HG03558 (cell line): ENCODE data around the gene PI4KA.
"Not testable (repeated sequence)": the region's sequence is repeated elsewhere in the genome, so short reads cannot be mapped to it uniquely, and the experiment has no call there.

Experiments
- ATAC-seq: cut with Tn5 transposase; IDR thresholded peaks from one replicate; pipeline ENCODE4 v1.9.1; 2021; ENCODE audit warnings: moderate number of reproducible peaks; ENCODE audit not compliant: unreplicated experiment; ENCODE audit errors: extremely low read depth

Gene PI4KA

DNA sequence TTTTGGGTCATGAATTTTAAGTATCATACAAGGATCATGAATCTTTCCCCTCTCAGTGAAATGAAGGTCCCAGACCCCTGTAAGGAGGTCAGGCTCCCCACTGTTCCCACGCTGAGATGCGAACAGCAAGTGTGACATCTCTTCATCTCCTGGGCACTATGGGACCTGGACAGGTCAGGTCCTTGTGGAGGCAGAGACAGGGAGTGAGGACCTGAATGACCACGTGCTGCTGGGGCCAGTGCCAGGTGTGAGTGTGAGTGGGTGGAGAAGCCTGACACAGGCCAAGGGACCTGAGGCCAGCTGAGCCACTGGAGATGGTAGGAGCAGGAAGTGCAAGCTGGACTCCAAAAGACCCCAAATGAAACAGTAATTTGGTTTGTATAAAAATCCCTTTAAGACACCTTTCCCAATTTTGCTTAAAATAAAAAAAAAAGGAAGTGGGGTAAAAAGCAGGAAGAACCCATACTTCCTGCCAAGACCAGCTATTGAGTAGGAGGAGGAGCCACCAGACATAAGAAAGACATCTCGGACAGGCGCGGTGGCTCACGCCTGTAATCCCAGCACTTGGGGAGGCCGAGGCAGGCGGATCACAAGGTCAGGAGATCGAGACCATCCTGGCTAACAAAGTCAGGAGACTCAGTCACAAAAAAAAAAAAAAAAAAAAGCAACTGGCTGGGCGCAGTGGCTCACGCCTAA, 120.1 kb downstream of the PI4KA start:
- ATAC-seq = no peak

DNA sequence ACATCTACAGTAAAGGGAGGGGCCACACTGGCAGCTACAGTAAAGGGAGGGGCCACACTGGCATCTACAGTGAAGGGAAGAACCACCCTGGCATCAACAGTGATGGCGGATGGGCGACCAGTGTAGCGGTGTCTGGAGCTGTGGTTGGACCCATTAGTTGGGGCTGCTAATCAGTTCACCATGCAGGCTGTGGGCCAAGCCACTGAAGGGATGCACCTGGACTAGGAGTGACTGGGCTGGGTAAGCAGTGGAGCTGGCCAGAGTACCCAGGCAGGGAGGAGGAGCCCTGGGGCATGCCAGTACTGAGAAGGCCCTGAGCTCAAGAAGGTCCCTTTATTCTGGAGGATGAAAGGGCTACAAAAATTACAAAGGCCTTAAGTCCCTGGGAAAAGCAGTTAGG, 121.7 kb downstream of the PI4KA start:
- not testable (repeated sequence) for ATAC-seq

DNA sequence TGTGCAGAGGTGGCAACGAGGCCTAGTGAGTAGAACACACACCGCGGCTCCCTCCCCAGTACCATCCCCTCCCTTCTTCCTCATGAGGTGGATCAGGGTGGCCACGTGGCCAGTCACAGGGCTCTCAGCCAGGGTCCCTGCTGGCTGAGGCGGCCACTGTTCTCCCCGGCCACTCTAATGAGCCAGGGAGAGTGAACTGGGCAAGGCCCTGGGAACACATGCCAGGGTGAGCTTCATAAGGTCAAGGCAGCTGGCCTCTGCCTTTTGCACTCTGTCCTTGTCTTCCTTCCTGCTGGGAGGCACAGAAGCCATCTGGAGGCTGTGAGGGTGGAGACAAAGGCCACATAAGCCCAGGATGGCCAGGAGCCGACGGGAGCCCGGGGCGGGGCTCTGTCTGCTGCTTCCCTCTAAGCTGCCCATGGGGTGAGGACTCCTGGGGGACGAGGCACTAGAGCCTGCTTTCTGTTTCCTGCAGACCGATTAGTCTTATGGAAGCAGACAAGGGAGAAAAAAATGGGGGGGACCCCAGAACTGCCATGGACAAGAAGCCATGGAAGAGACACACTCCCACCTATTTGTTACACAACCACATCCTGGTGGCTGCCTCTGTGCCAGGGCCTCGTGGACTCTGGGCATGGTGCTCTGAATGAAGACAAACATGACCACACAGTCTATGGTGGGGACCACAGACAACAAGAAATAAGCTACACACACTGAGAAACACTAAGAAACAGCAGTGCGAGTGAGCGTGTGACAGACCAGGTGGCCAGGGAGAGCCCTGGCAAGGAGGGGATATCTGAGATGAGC, 123.1 kb downstream of the PI4KA start:
- ATAC-seq = not testable (repeated sequence)

DNA sequence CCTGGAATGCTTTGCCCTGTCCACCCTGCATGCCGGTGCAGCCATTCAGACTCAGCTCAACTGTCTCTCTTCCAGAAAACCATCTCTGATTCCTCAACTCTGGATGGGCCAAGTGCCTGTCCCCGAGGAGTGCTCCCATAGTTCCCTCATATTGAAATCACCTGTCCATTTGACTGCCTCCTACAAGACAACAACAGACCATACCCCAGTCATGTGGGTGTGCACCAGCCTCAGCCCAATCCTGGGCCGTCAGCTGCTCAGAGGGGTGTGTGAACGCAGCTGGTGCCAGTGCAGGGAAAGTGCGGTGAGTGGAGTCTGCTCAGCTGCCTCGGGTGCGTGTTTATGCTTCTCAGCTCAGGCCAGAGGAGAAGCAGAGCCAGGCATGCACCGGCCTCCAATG, 126.2 kb downstream of the PI4KA start:
- not testable (repeated sequence) for ATAC-seq

DNA sequence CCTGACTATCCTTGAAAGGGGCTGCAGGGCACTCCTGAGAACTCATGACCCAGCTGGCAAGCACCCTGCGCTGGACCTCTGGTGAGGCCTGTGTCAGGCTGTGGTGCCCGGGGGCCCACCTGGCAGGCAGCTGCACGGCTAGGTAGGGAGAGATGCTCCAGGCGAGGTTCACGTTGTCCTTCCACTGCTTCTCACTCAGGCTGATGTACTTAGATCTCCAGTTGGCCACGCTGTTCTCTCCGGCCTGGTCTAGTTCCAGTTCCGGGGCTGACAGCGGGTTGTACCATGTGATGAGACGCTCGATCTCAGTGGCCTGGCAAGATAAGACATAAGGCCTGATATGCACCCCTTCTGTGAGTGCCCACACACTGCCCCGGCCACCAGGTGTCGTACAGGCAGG, 129.4 kb downstream of the PI4KA start:
- no peak for ATAC-seq

DNA sequence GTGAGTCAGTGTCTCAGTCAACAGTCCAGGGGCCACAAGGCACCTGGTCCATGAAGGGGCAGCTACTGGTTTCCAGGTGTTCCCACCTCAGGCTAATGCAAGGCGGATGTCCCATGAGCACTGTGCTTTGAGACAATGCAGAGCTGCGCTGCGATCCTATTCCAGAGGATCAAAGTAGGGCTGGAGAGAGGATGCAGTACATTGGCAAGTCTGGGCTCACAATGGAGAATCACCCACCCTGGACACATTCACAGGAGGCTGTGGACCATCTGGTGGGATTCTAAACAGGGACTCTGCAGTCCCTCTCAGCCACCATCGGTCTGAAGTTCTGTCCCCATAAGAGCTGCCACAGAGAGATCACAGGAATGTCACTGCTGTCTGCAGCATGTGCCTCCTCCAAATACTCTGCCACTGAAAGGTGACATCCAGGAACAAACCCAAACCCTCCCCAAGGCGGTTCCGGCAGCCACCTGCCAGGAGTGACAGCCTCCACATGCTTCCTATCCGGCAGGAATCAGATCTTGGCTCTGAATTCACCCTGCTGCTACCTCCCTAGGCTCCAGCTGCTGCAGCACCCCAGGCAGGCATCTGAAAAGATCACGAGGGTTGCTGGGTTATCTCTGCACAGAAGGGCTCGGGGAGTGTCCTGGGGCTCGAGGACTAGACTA, 130.0 kb downstream of the PI4KA start:
- ATAC-seq = no peak

DNA sequence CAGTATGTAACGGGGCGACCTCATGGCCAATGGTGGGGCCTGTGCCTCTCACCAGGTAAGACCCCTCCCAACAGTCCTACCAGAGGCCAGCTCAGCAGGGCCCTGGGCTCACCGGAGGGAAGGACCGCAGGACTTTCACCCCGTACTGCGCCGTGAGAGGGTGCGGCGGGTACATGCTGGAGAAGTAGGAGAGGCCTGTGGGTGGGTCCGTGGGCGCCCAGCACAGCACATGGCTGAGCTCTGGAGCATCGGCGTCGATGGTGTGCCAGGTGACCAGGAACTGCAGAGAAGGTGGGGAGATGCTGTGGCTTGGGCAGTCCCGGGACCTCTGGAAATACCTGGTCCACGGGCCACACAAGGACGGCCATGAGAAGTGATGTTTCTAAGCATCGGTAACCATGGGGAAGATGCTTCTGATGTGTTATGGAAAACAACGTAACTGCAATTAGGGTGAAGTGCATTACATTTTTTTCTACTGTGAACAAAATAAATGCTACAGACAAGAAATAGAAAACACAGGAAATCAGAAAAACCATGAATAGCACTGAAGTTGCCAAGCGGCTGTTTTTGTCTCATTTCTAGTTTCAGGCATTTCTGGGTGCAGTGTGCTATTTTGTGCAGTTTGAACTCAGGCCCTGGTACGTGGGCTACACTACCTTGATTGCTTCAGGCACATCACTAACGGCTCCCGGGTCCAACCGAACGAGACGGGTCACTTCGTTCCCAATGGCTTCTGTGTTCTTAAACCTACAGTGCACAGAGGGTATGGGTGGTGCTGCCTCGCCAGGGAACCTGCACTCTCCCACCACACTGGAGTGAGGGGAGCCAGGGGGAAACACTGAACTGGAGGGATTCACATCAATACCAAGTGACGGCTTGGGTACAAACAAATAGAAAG, 131.2 kb downstream of the PI4KA start:
- no peak for ATAC-seq

DNA sequence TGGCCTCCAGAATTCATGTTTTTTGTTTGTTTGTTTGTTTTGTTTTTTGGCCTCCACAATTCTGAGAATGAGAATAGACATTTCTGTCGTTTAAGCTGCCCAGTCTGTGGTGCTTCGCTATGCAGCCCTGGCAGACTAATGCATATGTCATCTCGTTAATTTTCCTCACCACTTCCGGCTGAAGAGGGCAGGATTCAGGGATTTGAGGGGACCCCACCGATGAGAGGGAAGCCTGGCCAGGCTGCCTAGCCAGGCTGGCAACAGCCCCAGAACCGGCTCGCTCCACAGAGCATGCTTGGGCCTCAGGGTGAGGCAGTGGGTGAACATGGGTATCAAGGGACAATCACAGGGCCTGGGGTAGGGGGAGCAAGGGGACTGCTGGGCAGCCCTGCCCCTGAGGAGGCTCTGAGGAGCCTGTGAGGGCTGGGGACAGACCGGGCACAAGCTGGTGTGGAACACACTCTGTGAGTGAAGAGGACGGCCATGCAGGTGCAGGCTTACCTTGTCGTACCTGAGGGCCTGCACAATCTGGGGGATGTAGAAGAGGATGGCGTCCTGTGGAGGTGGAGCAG, 132.5 kb downstream of the PI4KA start:
- no peak for ATAC-seq

DNA sequence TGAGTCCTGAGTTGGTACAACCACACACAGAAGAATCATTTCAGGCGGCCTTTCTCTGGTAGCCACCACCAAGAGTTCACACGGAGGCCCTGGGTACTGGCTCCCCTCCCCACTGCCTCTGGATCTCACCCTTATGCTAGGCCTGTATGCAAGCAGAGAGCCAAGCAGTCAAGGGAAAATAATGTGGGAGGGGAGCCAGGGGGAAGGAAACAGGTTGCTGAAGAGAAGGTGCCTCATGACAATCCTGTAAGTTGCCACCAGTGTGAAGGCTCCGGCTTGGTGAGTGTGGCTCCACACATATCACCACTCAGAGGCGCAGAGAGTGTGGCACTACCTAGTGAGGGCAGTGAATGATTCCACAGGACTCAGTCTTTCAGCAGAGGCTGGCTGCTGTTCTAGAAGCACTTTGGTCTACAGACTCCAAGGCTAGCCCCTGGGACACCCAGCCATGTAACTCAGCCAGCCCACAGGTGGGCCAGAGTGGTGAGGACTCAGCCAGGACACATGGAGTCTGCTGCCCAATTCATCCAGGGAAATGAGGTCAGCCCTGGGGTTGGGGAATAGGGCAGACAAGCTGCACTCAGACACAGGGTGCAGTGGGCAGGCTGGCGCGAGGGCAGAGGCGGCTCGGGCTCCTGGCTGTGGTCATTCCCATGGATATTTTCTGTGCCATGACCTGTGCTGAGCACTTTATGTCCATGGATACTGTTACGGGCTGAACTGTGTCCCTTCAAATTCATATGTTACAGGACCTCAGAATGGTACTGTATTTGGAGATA, 133.7 kb downstream of the PI4KA start:
- ATAC-seq = no peak

DNA sequence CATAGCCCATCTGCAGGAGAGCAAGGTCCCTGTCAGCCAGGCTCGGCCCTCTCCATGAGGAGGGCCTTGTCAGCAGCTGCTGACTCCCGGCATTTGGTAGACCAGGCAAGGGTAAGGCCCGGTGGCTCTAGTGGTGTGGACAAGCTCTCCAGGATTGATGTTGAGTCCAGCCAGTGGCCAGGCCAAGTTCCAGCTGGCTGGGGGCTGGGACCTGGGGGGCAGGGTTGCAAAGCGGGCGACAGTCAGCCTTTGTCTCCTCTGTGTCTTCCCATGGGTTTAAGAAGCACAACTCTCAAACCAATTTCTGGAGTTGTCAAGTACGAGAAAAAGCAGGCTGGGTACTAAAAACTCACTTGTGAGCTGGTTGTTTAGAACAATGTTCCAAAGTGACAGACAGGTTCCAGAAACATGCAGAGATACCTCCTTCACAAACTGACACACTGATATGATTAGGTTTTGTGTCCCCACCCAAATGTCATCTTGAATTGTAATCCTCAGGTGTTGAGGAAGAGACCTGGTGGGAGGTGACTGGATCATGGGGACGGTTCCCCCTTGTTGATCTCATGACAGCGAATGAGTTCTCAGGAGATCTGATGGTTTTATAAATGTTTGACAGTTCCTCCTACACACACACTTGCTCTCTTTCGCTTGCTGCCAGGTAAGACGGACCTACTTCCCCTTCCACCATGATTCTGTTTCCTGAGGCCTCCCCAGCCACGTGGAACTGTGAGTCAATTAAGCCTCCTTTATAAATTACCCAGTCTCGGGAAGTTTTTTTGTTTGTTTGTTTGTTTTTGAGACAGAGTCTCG, 137.0 kb downstream of the PI4KA start:
- no peak for ATAC-seq

DNA sequence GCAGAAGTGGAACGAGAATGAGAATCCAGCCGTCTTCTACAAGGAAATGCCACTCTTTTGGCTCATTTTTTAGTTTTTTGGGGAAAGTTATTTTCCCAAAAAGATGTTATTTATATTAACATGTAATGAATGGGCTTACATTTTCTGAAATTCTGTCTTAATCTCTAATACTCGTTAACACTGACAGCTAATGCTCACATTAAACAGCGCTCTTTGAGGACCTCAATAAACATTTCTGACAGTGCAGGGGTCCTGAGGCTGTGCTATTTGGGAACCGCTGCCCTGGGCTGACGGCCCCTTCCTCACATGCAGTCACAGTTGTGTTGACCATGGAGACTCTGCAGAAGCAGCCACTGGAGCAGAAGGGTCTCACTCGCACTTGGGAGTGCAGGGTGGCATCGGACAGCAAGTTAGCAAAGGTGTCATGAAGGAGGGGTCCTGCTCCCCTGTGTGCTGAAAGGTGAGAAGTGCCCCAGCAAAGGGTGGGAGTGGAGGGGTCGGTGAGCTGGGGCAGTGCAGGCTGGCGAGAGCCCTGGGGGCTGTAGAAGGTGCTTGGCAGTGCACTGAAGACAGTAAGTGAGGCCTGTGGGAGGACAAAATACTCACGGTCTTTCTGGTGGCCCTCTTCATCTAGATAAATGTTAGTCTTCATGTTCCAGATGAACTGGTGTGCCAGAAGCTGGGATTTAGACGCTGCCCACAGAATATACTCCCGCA, 137.8 kb downstream of the PI4KA start:
- ATAC-seq = no peak

DNA sequence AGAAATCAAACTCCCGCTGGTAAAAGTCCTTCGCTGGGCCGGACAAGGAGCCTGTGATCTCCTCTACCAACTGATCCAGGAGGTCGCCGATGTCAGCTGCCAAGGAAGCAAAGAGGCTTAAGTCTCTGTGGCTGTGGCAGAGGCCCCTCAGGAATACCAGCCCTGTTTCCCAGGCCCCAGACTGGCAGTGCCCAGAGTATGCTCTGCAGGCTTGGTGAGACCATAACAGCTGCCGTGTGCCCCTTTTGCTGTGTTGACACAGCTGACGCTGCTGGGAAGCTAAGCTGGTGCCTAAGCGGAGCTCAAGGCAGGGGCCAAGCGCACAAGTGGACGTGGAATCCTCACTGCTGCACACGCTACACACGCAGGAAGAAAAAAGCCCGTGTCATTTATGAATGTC, 139.9 kb downstream of the PI4KA start:
- not testable (repeated sequence) for ATAC-seq

DNA sequence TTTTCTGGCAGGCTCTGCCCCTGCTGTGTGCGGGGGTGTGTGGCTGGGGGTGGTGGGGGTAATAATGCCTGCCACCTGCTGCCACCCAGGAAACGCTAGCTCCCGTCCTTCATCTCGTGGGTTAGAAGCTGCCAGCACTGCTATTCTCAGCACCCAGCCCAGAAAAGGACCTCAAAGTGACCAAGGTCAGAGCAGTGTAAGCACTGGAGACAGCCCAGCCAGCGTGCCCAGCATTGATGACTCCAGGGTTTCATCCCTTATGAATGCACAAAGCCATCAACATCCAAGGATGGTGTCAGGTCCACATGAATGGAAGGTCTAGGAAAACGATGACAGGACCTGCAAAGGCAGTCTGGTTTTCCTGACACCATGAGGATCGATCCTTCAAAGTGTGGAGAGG, 140.6 kb downstream of the PI4KA start:
- ATAC-seq = not testable (repeated sequence)

DNA sequence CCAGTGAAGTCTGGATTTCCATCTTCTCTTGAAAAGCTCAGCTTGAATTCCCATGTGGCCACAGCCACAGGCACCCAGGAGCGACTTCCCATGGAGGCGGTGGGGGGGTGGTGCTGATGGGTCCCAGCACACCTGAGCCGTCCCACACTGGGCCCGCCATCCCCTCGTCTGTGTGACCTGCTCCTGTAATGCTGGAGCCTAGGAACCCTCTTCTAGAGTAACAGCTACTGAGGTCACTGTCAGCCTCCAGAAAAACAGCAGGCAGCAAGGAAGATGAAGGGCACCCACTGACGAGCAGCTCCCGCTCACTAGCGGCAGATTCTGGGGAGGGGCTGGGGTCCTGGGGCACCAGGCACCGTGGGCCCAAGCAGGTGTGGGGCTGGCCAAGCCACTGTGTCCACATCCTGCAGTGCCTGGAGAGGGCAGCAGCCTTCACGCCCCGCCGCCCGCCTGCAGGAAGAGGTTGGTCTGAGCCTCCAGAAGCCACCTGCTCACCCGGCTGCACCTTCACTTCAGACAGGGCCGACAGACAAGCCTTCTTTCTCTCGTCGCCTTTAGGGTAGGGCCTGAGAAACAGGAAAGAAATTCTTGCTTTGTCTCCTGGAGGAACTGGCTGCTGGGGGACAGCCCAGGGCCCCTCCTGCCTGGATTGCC, 141.3 kb downstream of the PI4KA start:
- ATAC-seq = not testable (repeated sequence)

DNA sequence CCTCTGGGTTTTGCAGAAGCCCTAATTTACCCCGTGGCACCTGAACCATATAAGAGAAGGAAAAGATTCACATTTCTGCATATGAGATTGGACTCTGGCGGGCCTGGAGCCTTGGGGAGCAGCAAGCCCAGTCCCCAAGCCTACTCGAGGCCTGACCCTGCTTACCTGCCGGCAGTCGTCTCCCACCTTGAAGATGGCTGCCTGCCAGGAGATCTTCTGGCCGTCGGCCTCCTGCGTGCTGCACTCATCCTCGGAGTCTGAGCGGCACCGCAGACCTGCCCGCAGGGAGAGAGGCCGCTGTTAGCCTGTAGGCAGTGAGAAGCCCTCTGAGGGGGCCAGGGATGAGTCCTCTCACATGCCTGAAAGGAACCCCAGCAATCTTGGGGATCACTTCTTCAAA, 145.5 kb downstream of the PI4KA start:
- ATAC-seq = not testable (repeated sequence)

DNA sequence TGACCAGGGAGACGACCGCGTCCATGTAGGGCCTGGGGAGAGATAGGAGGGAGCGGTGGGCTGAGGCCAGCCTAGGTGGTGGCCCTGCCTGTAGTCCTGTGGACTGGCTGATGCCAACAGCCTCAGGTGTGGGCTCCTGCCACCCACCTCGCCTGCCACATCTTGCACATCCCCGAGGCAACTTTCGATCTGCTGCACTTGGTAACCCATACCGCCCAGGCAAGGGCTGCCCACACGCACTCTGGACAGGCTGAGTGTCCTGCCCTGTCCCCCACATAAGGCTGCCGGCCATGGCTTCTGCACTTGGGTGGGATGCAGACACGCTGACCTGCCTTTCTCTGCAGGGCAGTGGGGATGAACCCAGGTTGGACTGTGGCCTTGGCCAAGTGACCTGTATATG, 148.6 kb downstream of the PI4KA start:
- not testable (repeated sequence) for ATAC-seq

DNA sequence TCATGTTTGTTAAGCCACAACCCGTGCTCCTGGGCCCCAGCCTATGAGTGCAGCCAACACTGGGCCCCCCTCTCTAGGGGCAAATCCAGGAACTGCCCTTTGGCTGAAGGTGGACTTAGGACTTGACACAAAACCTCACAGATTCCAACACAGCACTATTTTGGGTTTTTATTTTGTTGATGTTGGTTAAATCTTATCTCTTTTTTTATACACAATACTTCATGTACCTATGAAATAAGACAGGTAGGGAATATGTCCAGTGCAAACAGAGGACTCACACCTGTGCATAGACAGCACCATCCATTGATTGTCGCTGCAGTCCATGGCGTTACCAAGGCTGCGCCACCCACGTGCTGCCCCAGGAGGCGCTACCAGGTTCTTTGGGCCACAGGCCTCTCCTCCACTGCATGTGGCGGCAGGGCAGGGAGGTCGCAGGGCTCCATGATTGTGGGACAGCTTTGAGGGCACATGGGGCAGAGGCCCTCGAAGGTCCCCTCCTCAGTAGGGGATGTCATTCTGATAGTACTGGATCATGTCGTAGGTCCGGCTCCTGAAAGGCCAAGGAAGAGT, 151.0 kb downstream of the PI4KA start:
- not testable (repeated sequence) for ATAC-seq
